Endodermal cell (in vitro differentiated cells): ENCODE results near the gene SOD3. TPM values are rescaled to one million over a fixed set of nuclear protein-coding genes. Genes with fewer than 3 reads are reported as not detected.

Source experiments
- DNase-seq: peaks from one replicate; pipeline ENCODE4 v3.0.0-alpha.2; 2017
- H3K27ac ChIP-seq: 2 replicates; pipeline ENCODE4 v1.5.1; 2013; ENCODE audit warnings: mild to moderate bottlenecking, low read depth, low read length, moderate library complexity
- H3K27me3 ChIP-seq: 2 replicates; pipeline ENCODE4 v1.6.1; 2013; ENCODE audit warnings: mild to moderate bottlenecking, low read length, moderate library complexity; ENCODE audit not compliant: insufficient read depth, control insufficient read depth, poor library complexity, severe bottlenecking
- H3K36me3 ChIP-seq: 2 replicates; pipeline ENCODE4 v1.7.0; 2013; ENCODE audit warnings: mild to moderate bottlenecking, low read length, moderate library complexity; ENCODE audit not compliant: control insufficient read depth, insufficient read depth
- H3K4me1 ChIP-seq: one replicate; pipeline ENCODE4 v1.7.0; 2013; ENCODE audit warnings: low read length; ENCODE audit not compliant: control insufficient read depth, insufficient read depth
- H3K4me3 ChIP-seq: 2 replicates; pipeline ENCODE4 v1.5.1; 2013; ENCODE audit warnings: mild to moderate bottlenecking, low read length, moderate library complexity
- H3K9ac ChIP-seq: 2 replicates; pipeline ENCODE4 v1.6.1; 2013; ENCODE audit warnings: mild to moderate bottlenecking, low read length, moderate library complexity; ENCODE audit not compliant: poor library complexity, severe bottlenecking; ENCODE audit errors: extremely low read depth
- H3K9me3 ChIP-seq: 2 replicates; pipeline ENCODE4 v1.6.1; 2013; ENCODE audit warnings: mild to moderate bottlenecking, low read length, moderate library complexity; ENCODE audit not compliant: control insufficient read depth
- H3K27ac Mint-ChIP-seq: 2 replicates; pipeline ENCODE4 v1.8.0; 2020; ENCODE audit warnings: mixed read lengths
- H3K27me3 Mint-ChIP-seq: 2 replicates; pipeline ENCODE4 v1.8.0; 2021; ENCODE audit warnings: mild to moderate bottlenecking, mixed read lengths; ENCODE audit not compliant: insufficient read depth
- H3K36me3 Mint-ChIP-seq: 2 replicates; pipeline ENCODE4 v1.8.0; 2020; ENCODE audit warnings: low read depth, mixed read lengths
- H3K4me1 Mint-ChIP-seq: 2 replicates; pipeline ENCODE4 v1.8.0; 2020; ENCODE audit warnings: mixed read lengths
- H3K4me3 Mint-ChIP-seq: 2 replicates; pipeline ENCODE4 v1.8.0; 2020; ENCODE audit warnings: mild to moderate bottlenecking, moderate library complexity, mixed read lengths
- H3K9me3 Mint-ChIP-seq: 2 replicates; pipeline ENCODE4 v1.8.0; 2020; ENCODE audit warnings: mild to moderate bottlenecking, mixed read lengths
- WGBS, 2 experiments: methylation state at CpG; one replicate each; pipeline versions ENCODE4 v1.1.5 to v1.1.7; 2013; ENCODE audit warnings: missing lambda C conversion rate in 2 of 2, mixed read lengths in 1 of 2; ENCODE audit not compliant: insufficient coverage in 1 of 2, insufficient read length in 1 of 2; 5-methylcytosine and 5-hydroxymethylcytosine counted together
- total RNA-seq, 2 donors: library from RNA; stranded (reverse); fragmentation: NEBNext Ultra II Directional in 1 of 2; extraction: Animal tissue kit (Norgen Biotek cat#: 25700) in 1 of 2; gene quantifications; 2 replicates in 1 of 2; 3 replicates in 1 of 2; pipeline ENCODE4 v1.2.1, GENCODE V29; 2021
- TF ChIP-seq, protein P1 (sequence below): fragments of 200-600 bp; sonication (generic); conservative IDR thresholded peaks from 2 replicates; pipeline ENCODE4 v1.5.0; 2021; ENCODE audit warnings: antibody characterized with exemption, mild to moderate bottlenecking

SOD3 gene
- total RNA-seq, 2 donors from 2014 or later: 5.7 to 8.7 TPM

DNA sequence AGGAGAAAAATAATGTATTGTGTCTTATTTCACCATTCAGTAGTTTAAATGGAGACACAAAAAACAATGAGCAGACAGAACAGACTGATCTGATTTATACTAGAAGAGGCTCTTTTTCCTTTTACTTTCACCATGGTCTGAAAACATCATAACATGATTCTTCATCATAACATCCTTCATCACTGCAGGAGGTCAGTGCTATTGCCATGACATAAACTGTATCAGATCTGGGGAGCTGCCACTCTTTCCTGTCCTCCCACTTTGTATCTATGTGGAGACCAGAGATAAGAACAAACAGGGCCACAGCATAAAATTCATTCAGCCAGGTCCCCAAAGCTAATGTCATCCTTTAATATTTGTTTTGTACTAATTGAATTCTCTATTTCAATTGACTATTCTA, 25.2 kb downstream of the SOD3 start:
- Histone ChIP-seq H3K9me3 (no peaks in the 10 kb centered on the region), H3K36me3 (no peaks in the 10 kb centered on the region), H3K9ac (no peak overlapping the region), H3K4me3 (no peak overlapping the region), H3K27me3 (no peaks in the 10 kb centered on the region), H3K27ac (no peak overlapping the region), H3K4me1 (peaks cover 3% of the 10 kb centered on the region)
- Mint-ChIP-seq H3K4me1 (peaks cover 7% of the 10 kb centered on the region), H3K4me3 (no peak overlapping the region), H3K36me3 (peaks cover 3% of the 10 kb centered on the region), H3K27ac (no peak overlapping the region), H3K27me3 (peaks cover 2% of the 10 kb centered on the region), H3K9me3 (no peaks in the 10 kb centered on the region)
- TF ChIP-seq, protein P1, sequence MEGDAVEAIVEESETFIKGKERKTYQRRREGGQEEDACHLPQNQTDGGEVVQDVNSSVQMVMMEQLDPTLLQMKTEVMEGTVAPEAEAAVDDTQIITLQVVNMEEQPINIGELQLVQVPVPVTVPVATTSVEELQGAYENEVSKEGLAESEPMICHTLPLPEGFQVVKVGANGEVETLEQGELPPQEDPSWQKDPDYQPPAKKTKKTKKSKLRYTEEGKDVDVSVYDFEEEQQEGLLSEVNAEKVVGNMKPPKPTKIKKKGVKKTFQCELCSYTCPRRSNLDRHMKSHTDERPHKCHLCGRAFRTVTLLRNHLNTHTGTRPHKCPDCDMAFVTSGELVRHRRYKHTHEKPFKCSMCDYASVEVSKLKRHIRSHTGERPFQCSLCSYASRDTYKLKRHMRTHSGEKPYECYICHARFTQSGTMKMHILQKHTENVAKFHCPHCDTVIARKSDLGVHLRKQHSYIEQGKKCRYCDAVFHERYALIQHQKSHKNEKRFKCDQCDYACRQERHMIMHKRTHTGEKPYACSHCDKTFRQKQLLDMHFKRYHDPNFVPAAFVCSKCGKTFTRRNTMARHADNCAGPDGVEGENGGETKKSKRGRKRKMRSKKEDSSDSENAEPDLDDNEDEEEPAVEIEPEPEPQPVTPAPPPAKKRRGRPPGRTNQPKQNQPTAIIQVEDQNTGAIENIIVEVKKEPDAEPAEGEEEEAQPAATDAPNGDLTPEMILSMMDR: no peak
- no peak for DNase-seq

DNA sequence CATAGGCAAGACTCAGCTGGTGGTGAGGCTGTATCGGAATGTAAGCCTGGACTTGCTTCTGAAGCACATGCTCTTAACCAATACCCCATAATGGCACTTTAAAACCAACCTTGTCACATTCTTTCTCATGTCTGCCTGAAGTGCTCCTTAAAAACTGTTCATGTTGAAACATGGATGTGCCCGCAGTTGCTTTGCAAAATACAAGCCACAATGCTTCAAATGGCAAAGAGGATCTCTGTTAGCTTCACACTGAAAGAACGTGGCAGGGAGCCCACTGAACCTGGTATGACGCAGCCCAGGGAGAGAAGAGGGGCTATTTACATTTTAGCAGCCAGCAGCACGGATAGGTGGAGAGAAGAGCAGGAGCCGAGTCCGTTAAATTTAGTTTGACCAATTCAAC, 29.3 kb downstream of the SOD3 start:
- H3K4me3 ChIP-seq: no peak overlapping the region
- H3K4me1 ChIP-seq: no peaks in the 10 kb centered on the region
- no peaks in the 10 kb centered on the region for H3K9me3 Mint-ChIP-seq
- H3K9me3 ChIP-seq: no peaks in the 10 kb centered on the region
- H3K4me3 Mint-ChIP-seq: no peak overlapping the region
- peaks cover 3% of the 10 kb centered on the region for H3K4me1 Mint-ChIP-seq
- no peak overlapping the region for H3K9ac ChIP-seq
- 93 to 96% methylated on average over 7 of the region's 7 CpGs for WGBS, 2 experiments
- TF ChIP-seq, protein P1: no peak
- H3K27ac Mint-ChIP-seq: no peak overlapping the region
- H3K36me3 Mint-ChIP-seq: no peaks in the 10 kb centered on the region
- H3K27me3 ChIP-seq: no peaks in the 10 kb centered on the region
- H3K27ac ChIP-seq: no peak overlapping the region
- DNase-seq: no peak
- H3K27me3 Mint-ChIP-seq: peaks cover 9% of the 10 kb centered on the region
- H3K36me3 ChIP-seq: no peaks in the 10 kb centered on the region

- no peaks in the 10 kb centered on the region for H3K36me3 ChIP-seq
- no peak overlapping the region for H3K27ac ChIP-seq
- Mint-ChIP-seq H3K4me1 (no peaks in the 10 kb centered on the region), H3K27me3 (peaks cover under 1% of the 10 kb centered on the region), H3K27ac (no peak overlapping the region), H3K9me3 (no peaks in the 10 kb centered on the region), H3K4me3 (no peak overlapping the region), H3K36me3 (peaks cover 3% of the 10 kb centered on the region)
- no peak for DNase-seq
- TF ChIP-seq, protein P1: no peak
- no peaks in the 10 kb centered on the region for H3K9me3 ChIP-seq
- H3K27me3 ChIP-seq: no peaks in the 10 kb centered on the region
- 94 to 97% methylated on average over 2 to 3 of the region's 3 CpGs for WGBS, 2 experiments
- no peak overlapping the region for H3K4me3 ChIP-seq
- H3K4me1 ChIP-seq: no peaks in the 10 kb centered on the region
- no peak overlapping the region for H3K9ac ChIP-seq
Measured at GRCh38 chr4:24831637-24832036, 36.3 kb downstream of the SOD3 start.
